Inflammatory macrophage treated with lipopolysaccharide for 4 hours (primary cell): ENCODE results near the gene KNDC1.
"Not testable (repeated sequence)": the region's sequence is repeated elsewhere in the genome, so short reads cannot be mapped to it uniquely, and the experiment has no call there.

Experiments
- DNase-seq: peaks from one replicate; pipeline ENCODE4 v3.0.0-alpha.2; 2020

Gene KNDC1

GRCh38 chr10:133247681-133248333 lies 87.8 kb downstream of the KNDC1 start:
- DNase-seq = no peak

- no peak for DNase-seq
These were observed 88.3 kb downstream of the KNDC1 start for GRCh38 chr10:133248334-133248715.

- no peak for DNase-seq
These were observed 89.2 kb downstream of the KNDC1 start for GRCh38 chr10:133249094-133249780.

- DNase-seq = no peak
These were observed 90.1 kb downstream of the KNDC1 start for GRCh38 chr10:133249975-133250754.

- no peak for DNase-seq
These were observed 91.6 kb downstream of the KNDC1 start for GRCh38 chr10:133251388-133252222.

- DNase-seq = no peak
These were observed 92.2 kb downstream of the KNDC1 start for GRCh38 chr10:133252223-133252552.

GRCh38 chr10:133253361-133253955 lies 93.4 kb downstream of the KNDC1 start:
- DNase-seq = peak; percentile 74

GRCh38 chr10:133254421-133255120 lies 94.6 kb downstream of the KNDC1 start:
- DNase-seq = no peak

- no peak for DNase-seq
These were observed 95.3 kb downstream of the KNDC1 start for GRCh38 chr10:133255323-133255722.

GRCh38 chr10:133257489-133258065 lies 97.6 kb downstream of the KNDC1 start:
- peak; percentile 63 for DNase-seq

- DNase-seq = peak; percentile 16
These were observed 98.2 kb downstream of the KNDC1 start for GRCh38 chr10:133258066-133258817.

GRCh38 chr10:133258818-133259601 lies 99.0 kb downstream of the KNDC1 start:
- DNase-seq = peak; percentile 99

GRCh38 chr10:133259602-133259989 lies 99.6 kb downstream of the KNDC1 start:
- no peak for DNase-seq

- peak; percentile 69 for DNase-seq
These were observed 101.1 kb downstream of the KNDC1 start for GRCh38 chr10:133260895-133261725.

GRCh38 chr10:133261726-133262325 lies 101.8 kb downstream of the KNDC1 start:
- peak; percentile 75 for DNase-seq

GRCh38 chr10:133262696-133263095 lies 102.7 kb downstream of the KNDC1 start:
- no peak for DNase-seq

- DNase-seq = no peak
These were observed 103.7 kb downstream of the KNDC1 start for GRCh38 chr10:133263674-133264073.

GRCh38 chr10:133264461-133264860 lies 104.4 kb downstream of the KNDC1 start:
- peak; percentile 57 for DNase-seq

GRCh38 chr10:133265052-133265451 lies 105.0 kb downstream of the KNDC1 start:
- DNase-seq = not testable (repeated sequence)
